HCT116 (cell line): ENCODE measurements around the gene RTF1. TPM values are rescaled to one million over a fixed set of nuclear protein-coding genes. Genes with fewer than 3 reads are reported as not detected.

Experiments
- ATAC-seq: fragments of 200-7000 bp; cut with Tn5 transposase; 2 replicates; pipeline ENCODE4 v1.9.1; 2020; ENCODE audit warnings: mild to moderate bottlenecking, moderate library complexity
- BruUV-seq: library from RNA; stranded (reverse); fragments of 400-500 nt; replicated peaks from 2 replicates; lab custom pipeline; 2021; lab: Mats Ljungman, UMichigan
- CTCF ChIA-PET: fragments of 300-600 bp; sonication (Branson Sonifier 250); formaldehyde crosslinking; loops from one replicate; lab custom pipeline; 2021; ENCODE audit warnings: antibody characterized with exemption; lab: Charles Lee
- POLR2A ChIA-PET: fragments of 300-600, 350-600 bp; sonication (Branson Sonifier 250); formaldehyde crosslinking; loops from one replicate; lab custom pipeline; 2021; ENCODE audit warnings: antibody characterized with exemption; lab: Charles Lee
- RAD21 ChIA-PET, 2 experiments: fragments of 300-600 bp; sonication (Branson Sonifier 250); formaldehyde crosslinking; loops; one replicate each; lab custom pipeline; 2023; ENCODE audit warnings: low total read pairs in 2 of 2; ENCODE audit not compliant: uncharacterized antibody in 2 of 2, unreplicated experiment in 2 of 2, low non-redundant PET in 1 of 2; lab: Charles Lee
- DNase-seq: peaks from one replicate; pipeline ENCODE4 v3.0.0-alpha.2; 2010; ENCODE audit warnings: low read depth, low spot score
- H2AFZ ChIP-seq: fragments of 200-600 bp; shearing (Covaris generic), sonication (generic); 2 replicates; pipeline ENCODE4 v1.6.1; 2017; ENCODE audit warnings: low read depth, mixed run types, mixed read lengths, antibody characterized with exemption, low read length; ENCODE audit not compliant: poor library complexity, severe bottlenecking
- H3K27ac ChIP-seq: 2 replicates; pipeline ENCODE4 v1.5.1; 2012; ENCODE audit warnings: low read depth, low read length
- H3K27me3 ChIP-seq: fragments of 200-600 bp; sonication (generic); 2 replicates; pipeline ENCODE4 v1.6.1; 2016; ENCODE audit warnings: mixed run types, low read length, mixed read lengths; ENCODE audit not compliant: insufficient read depth
- H3K36me3 ChIP-seq, 2 experiments: fragments of 200-500 bp in 1 of 2; fragments of 200-600 bp in 1 of 2; sonication (Bioruptor generic) in 1 of 2; sonication (generic) in 1 of 2; 2 replicates each; pipeline versions ENCODE4 v1.5.1 to v1.6.1; 2014 to 2016; ENCODE audit warnings: low read length in 2 of 2, inconsistent platforms in 1 of 2, mixed read lengths in 1 of 2, mixed run types in 1 of 2; ENCODE audit not compliant: insufficient read depth in 2 of 2, control insufficient read depth in 1 of 2
- H3K4me1 ChIP-seq, 2 experiments: fragments of 200-600 bp in 1 of 2; sonication (generic) in 1 of 2; 2 replicates each; pipeline versions ENCODE4 v1.5.1 to v1.6.1; 2012 to 2017; ENCODE audit warnings: low read length in 2 of 2, inconsistent platforms in 1 of 2, mild to moderate bottlenecking in 1 of 2, mixed read lengths in 1 of 2, mixed run types in 1 of 2, moderate library complexity in 1 of 2; ENCODE audit not compliant: insufficient read depth in 2 of 2, control insufficient read depth in 1 of 2
- H3K4me2 ChIP-seq: fragments of 200-600 bp; sonication (generic); 2 replicates; pipeline ENCODE4 v1.6.1; 2017; ENCODE audit warnings: mixed run types, low read length, mixed read lengths
- H3K4me3 ChIP-seq, 2 experiments: fragments of 200-600 bp in 1 of 2; sonication (generic) in 1 of 2; replicated peaks in 1 of 2; 2 replicates each; pipeline ENCODE4 v1.5.1; 2011 to 2016; ENCODE audit warnings: low read length in 2 of 2, control low read depth in 1 of 2, low read depth in 1 of 2, mild to moderate bottlenecking in 1 of 2, mixed read lengths in 1 of 2, mixed run types in 1 of 2
- H3K79me2 ChIP-seq: fragments of 200-600 bp; sonication (generic); 2 replicates; pipeline ENCODE4 v1.6.1; 2017; ENCODE audit warnings: mild to moderate bottlenecking, mixed run types, low read length, moderate library complexity, mixed read lengths; ENCODE audit not compliant: insufficient read depth
- H3K9ac ChIP-seq: fragments of 200-600 bp; sonication (generic); 2 replicates; pipeline ENCODE4 v1.6.1; 2016; ENCODE audit warnings: low read length, mixed read lengths
- H3K9me2 ChIP-seq: fragments of 200-600 bp; sonication (generic), shearing (Covaris generic); 2 replicates; pipeline ENCODE4 v1.6.1; 2017; ENCODE audit warnings: mixed run types, mild to moderate bottlenecking, moderate library complexity; ENCODE audit not compliant: insufficient read depth
- H3K9me3 ChIP-seq, 2 experiments: fragments of 200-500 bp in 1 of 2; fragments of 200-600 bp in 1 of 2; sonication (Bioruptor generic) in 1 of 2; sonication (generic) in 1 of 2; 2 replicates each; pipeline ENCODE4 v1.6.1; 2014 to 2017; ENCODE audit warnings: low read length in 2 of 2, mixed read lengths in 2 of 2, inconsistent platforms in 1 of 2, low read depth in 1 of 2, mild to moderate bottlenecking in 1 of 2, mixed run types in 1 of 2, moderate library complexity in 1 of 2; ENCODE audit not compliant: control insufficient read depth in 1 of 2, insufficient read depth in 1 of 2
- H4K20me1 ChIP-seq: fragments of 200-600 bp; sonication (generic), shearing (Covaris generic); 2 replicates; pipeline ENCODE4 v1.6.1; 2017; ENCODE audit warnings: mixed run types, mild to moderate bottlenecking, moderate library complexity; ENCODE audit not compliant: insufficient read depth
- ATF3 ChIP-seq: IDR thresholded peaks from 2 replicates; pipeline ENCODE4 v1.6.1; 2012
- CEBPB ChIP-seq: IDR thresholded peaks from 2 replicates; pipeline ENCODE4 v1.6.1; 2012; ENCODE audit warnings: low read depth
- EZH2phosphoT487 ChIP-seq: fragments of 200-600 bp; IDR thresholded peaks from 2 replicates; pipeline ENCODE4 v1.6.1; 2018; ENCODE audit warnings: antibody characterized with exemption, borderline replicate concordance
- MAX ChIP-seq: IDR thresholded peaks from 2 replicates; pipeline ENCODE4 v1.6.1; 2012
- POLR2AphosphoS5 ChIP-seq: IDR thresholded peaks from 2 replicates; pipeline ENCODE4 v1.6.1; 2011; ENCODE audit warnings: mild to moderate bottlenecking, low read depth, low read length, moderate library complexity
- RAD21 ChIP-seq: IDR thresholded peaks from 2 replicates; pipeline ENCODE4 v1.6.1; 2012; ENCODE audit warnings: low read depth, mild to moderate bottlenecking
- SIN3A ChIP-seq: IDR thresholded peaks from 2 replicates; pipeline ENCODE4 v1.6.1; 2012; ENCODE audit warnings: low read depth
- SP1 ChIP-seq: IDR thresholded peaks from 2 replicates; pipeline ENCODE4 v1.6.1; 2012; ENCODE audit warnings: low read depth
- TCF7L2 ChIP-seq: IDR thresholded peaks from 2 replicates; pipeline ENCODE4 v1.7.0; 2011; ENCODE audit warnings: borderline replicate concordance, inconsistent platforms; ENCODE audit not compliant: insufficient read depth, insufficient read length; ENCODE audit errors: extremely low read depth
- ZBTB33 ChIP-seq: IDR thresholded peaks from 2 replicates; pipeline ENCODE4 v1.6.1; 2011; ENCODE audit warnings: mild to moderate bottlenecking, low read length, moderate library complexity; ENCODE audit not compliant: insufficient replicate concordance; ENCODE audit errors: extremely low read depth
- ZFX ChIP-seq: fragments of 450-650 bp; IDR thresholded peaks from 2 replicates; pipeline ENCODE4 v1.6.1; 2017
- intact Hi-C: fragments of 100-400 bp; cut with micrococcal nuclease; formaldehyde crosslinking; loops from 2 replicates; pipeline ENCODE4 v1.10.0; 2022
- total RNA-seq: library from RNA; stranded (reverse); gene quantifications from one replicate; pipeline ENCODE4 v1.2.1, GENCODE V29; 2021; ENCODE audit not compliant: unreplicated experiment

Gene RTF1
- total RNA-seq, 1 experiment from 2014 or later: 27.5 TPM

- Histone ChIP-seq H3K27ac (no peak overlapping the region), H3K4me1 (no peaks in the 10 kb centered on the region), H3K4me2 (no peak overlapping the region), H3K4me3 (no peak overlapping the region), H4K20me1 (no peaks in the 10 kb centered on the region), H3K27me3 (no peaks in the 10 kb centered on the region), H3K9me2 (no peaks in the 10 kb centered on the region), H3K79me2 (no peaks in the 10 kb centered on the region), H2AFZ (no peak overlapping the region), H3K36me3 (peaks cover 0 to 2% of the 10 kb centered on the region in 2 experiments; a peak in 2 of 4 replicates), H3K9me3 (no peaks in the 10 kb centered on the region), H3K9ac (no peak overlapping the region)
- no TSS peak for BruUV-seq
- ATAC-seq: no peak
- intact Hi-C loops: no loop called here
- RAD21 ChIA-PET: no interaction called here
- CTCF ChIA-PET: no interaction called here
- DNase-seq: no peak
- POLR2A ChIA-PET: no interaction called here
- TF ChIP-seq TCF7L2: no peak
- TF ChIP-seq SP1: no peak
- TF ChIP-seq CEBPB: no peak
- TF ChIP-seq ATF3: no peak
- TF ChIP-seq POLR2AphosphoS5: no peak
- TF ChIP-seq, all 23 proteins: peak for 0
These were observed 22.0 kb upstream of the RTF1 start for GRCh38 chr15:41394924-41395323.

GRCh38 chr15:41396111-41396510 lies 20.8 kb upstream of the RTF1 start:
- Histone ChIP-seq H3K27me3 (no peaks in the 10 kb centered on the region), H3K4me3 (no peak overlapping the region), H3K4me2 (no peak overlapping the region), H3K36me3 (peaks cover 0 to 2% of the 10 kb centered on the region in 2 experiments; a peak in 2 of 4 replicates), H3K27ac (no peak overlapping the region), H3K9me3 (no peaks in the 10 kb centered on the region), H3K9ac (no peak overlapping the region), H3K9me2 (no peaks in the 10 kb centered on the region), H3K79me2 (no peaks in the 10 kb centered on the region), H4K20me1 (no peaks in the 10 kb centered on the region), H3K4me1 (peaks cover under 1 to 2% of the 10 kb centered on the region in 2 experiments; a peak in 2 of 4 replicates), H2AFZ (no peak overlapping the region)
- RAD21 ChIA-PET: no interaction called here
- CTCF ChIA-PET: no interaction called here
- intact Hi-C loops: no loop called here
- DNase-seq: no peak
- TF ChIP-seq CEBPB (no peak), ZFX (no peak), SIN3A (no peak), MAX (no peak), RAD21 (no peak), ZBTB33 (no peak), EZH2phosphoT487 (no peak)
- POLR2A ChIA-PET: no interaction called here
- ATAC-seq: no peak
- no TSS peak for BruUV-seq
